GM18502 (cell line): ENCODE measurements around the gene GTF2A2.
"Not testable (repeated sequence)": the region's sequence is repeated elsewhere in the genome, so short reads cannot be mapped to it uniquely, and the experiment has no call there.

Source experiments
- ATAC-seq: cut with Tn5 transposase; IDR thresholded peaks from one replicate; pipeline ENCODE4 v1.9.1; 2021; ENCODE audit warnings: mild to moderate bottlenecking; ENCODE audit not compliant: unreplicated experiment, poor library complexity

Gene GTF2A2

DNA sequence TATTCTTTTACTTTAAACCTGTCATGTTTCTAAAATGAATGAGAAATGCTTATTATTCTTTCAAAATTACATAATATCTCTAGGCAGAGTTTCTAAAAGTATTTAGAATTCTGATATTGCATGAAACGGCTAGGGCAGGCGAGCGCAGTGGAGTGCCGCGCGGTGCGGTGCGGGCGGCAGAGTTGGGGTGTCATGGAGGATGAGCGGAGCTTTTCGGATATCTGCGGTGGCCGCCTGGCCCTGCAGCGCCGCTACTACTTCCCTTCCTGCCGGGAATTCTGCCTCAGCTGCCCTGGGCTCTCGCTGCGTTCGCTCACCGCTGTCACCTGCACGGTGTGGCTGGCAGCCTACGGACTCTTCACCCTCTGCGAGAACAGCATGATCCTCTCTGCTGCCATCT lies 19.2 kb upstream of the GTF2A2 start:
- ATAC-seq = no peak

DNA sequence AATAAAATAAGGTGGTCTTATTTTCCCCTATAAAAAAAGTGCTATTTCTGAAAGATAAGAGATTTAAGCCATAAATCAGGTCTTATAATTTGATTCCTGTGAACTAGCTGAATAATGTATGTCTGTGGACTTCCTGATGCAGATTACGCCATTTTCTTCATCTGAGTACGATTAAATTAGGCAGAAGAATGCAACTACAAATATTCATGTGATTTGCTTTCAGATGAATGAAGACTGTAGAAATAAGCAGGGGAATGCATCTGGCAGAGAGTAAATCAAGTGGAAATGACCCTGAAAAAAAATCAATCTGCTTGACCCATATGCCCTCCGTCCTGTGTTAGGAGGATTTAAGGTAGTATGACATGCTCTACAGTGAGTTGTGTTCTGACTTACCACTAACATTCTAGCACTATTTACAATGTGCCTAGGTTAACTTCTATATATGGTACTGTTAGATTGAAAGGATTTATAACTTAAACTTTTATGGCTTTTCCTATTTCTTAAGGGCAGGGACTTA lies 17.1 kb upstream of the GTF2A2 start:
- no peak for ATAC-seq

GRCh38 chr15:59668556-59668955 lies 11.2 kb upstream of the GTF2A2 start:
- ATAC-seq = no peak

DNA sequence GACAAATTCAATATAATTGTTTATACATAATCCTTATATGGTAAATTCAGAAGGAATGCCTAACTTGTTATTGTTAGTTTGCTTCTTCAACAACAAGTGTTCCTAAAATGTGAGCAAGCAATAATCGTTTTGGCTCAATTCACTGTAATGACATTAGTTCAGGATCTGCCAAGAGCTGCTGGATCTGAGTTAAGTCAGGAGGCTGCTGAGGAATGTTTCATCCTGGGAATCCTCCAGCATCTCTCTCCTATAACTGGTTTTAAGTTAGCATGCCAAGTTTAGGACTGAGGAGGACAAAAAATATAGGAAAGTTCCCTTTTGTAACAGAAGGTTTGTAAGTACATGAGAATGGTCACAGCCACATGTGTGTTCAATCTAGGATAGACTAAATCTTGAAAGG lies 4.9 kb upstream of the GTF2A2 start:
- no peak for ATAC-seq

- ATAC-seq = no peak
Observed at GRCh38 chr15:59659366-59659765, 2.1 kb upstream of the GTF2A2 start.

DNA sequence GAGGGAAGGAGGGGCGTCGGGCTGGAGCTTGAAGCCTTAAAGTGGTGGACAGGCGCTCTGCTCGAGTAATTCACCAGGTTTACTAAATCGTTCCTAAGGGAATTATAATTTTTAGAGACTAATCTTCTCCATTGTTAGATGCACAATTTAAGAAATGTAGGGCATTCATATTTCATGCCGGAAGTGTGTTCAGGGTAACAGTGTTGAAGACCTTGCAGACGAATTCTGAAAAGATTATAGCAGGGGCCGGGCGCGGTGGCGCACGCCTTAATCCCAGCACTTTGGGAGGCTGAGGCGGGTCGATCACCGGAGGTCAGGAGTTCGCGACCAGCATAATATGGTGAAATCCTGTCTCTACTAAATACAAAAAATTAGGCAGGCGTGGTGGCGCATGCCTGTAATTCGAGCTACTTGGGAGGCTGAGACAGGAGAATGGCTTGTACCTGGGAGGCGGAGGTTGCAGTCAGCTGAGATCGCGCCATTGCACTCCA lies 365 bp upstream of the GTF2A2 start:
- ATAC-seq = no peak

GRCh38 chr15:59654046-59654445 lies 3.3 kb downstream of the GTF2A2 start:
- ATAC-seq = no peak

DNA sequence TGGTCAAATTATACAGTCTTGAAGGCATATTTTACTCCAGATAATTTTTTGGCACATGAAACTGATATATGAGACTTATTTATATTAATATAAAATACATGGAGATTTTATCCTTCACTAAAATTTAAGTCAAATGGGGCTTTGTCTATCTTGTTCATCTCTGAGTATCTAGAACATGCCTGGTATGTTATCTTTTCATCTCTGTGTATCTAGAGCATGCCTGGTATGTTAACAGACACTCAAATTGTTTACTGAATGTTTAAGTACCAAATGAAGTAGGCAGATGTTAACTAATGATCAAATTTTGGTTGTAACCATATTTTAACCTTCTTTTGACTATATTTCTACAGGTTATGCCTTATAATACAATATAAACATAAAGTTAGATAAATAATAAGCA lies 7.7 kb downstream of the GTF2A2 start:
- no peak for ATAC-seq

DNA sequence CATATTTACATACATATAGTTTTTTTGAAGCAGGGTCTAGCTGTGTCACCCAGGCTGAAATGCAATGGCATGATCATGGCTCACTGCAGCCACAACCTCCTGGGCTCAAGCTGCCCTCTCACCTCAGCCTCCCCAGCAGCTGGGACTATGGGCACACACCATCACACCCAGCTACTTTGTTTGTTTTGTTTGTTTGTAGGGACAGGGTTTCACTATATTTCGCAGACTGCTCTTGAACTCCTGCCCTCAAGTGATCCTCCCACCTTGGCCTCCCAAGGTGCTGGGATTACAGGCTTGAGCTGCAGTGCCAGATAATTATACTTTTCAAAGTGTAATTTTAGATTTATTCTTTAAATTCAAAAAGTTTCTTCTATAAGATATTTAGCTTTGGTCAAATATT lies 10.2 kb downstream of the GTF2A2 start:
- no peak for ATAC-seq

- no peak for ATAC-seq
Observed at GRCh38 chr15:59646277-59646676, 11.0 kb downstream of the GTF2A2 start.

DNA sequence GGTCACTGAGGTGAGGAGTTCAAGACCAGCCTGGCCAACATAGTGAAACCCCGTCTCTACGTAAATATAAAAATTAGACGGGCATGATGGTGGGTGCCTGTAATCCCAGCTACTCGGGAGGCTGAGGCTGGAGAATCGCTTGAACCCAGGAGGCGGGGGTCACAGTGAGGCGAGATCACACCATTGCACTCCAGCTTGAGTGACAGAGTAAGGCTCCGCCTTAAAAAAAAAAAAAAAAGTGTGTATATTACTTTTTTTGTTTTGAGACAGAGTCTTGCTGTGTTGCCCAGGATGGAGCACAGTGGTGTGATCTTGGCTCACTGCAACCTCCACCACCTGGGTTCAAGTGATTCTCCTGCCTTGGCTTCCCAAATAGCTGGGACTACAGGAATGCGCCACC lies 11.5 kb downstream of the GTF2A2 start:
- ATAC-seq = not testable (repeated sequence)

GRCh38 chr15:59644756-59645155 lies 12.6 kb downstream of the GTF2A2 start:
- no peak for ATAC-seq

- no peak for ATAC-seq
Observed at GRCh38 chr15:59642351-59642750, 15.0 kb downstream of the GTF2A2 start.

DNA sequence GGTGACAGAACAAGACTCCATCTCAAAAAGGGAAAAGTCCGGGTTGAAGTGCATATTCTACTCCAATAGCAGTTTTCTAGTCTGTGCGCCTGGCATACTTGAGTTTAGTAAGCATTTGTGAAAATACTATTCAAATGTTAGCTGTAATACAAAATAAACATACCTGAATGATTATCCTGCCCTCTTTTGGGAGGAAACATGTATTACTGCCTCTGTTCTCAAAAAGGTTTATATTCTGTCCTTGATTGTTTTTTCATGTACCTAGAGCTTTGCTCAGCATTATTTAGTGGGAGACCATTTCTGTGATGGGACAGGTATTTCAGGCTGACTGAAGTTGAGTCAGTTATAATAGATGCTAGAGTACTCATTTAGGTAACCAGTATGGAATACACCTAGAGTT lies 19.8 kb downstream of the GTF2A2 start:
- not testable (repeated sequence) for ATAC-seq

DNA sequence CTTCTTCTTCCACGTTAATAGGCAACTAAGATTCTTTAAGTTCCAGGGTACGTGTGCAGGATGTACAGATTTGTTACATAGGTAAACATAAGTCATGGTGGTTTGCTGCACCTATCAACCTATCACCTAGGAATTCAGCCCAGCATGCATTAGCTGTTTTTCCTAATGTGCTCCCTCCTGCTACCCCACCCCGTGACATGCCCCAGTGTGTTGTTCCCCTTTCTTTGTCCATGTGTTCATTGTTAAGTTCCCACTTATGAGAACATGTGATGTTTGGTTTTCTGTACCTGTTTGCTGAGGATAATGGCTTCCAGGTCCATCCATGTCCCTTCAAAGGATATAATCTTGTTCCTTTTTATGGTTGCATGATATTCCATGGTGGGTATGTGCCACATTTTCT lies 21.1 kb downstream of the GTF2A2 start:
- no peak for ATAC-seq

DNA sequence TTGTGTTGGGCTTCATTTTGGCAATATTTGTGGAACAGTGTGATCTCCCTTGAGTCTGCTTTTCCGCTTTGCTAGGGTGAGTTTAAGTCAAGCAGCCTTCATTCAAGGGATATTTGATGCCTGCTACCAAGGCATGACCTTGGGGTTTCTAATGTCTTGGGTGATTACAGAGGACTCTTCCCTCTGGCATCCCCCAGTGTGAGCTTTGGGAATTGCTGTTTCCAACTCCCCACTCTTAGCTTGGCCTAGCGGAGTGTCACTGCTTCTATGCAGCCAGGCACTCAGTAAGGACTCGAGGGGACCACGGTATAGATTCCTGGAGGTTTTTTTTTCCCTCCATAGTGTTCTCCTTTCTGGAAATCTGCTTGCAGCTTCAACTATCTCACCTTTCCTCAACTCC lies 24.6 kb downstream of the GTF2A2 start:
- ATAC-seq = no peak

GRCh38 chr15:59622289-59622688 lies 35.0 kb downstream of the GTF2A2 start:
- ATAC-seq = peak; percentile 78

DNA sequence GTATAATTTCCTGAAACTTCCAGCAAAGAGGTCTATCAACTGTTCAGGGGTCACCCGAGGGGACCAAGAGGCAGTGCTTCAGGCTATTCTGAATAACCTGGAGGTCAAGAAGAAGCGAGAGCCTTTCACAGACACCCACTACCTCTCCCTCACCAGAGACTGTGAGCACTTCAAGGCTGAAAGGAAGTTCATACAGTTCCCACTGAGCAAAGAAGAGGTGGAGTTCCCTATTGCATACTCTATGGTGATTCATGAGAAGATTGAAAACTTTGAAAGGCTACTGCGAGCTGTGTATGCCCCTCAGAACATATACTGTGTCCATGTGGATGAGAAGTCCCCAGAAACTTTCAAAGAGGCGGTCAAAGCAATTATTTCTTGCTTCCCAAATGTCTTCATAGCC lies 38.9 kb downstream of the GTF2A2 start:
- ATAC-seq = no peak

DNA sequence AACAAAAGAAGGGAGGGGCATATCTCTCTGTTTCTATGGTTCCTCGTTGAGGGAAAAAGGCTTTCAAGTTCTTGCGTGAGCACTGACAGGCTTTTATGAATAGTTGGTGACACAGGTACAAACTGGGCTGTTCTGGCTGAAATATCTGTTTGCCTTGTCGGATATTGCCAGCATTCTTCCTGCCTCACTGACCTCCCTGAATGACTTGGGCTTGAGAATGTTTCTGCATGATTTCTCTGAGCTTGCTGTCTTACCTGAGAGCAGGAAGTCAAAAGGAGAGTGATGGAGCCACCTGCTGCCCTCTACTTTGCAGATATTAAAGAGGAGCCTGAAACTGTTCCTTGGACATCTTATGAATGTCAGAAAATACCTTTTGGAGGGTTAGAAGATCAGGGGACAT lies 40.9 kb downstream of the GTF2A2 start:
- ATAC-seq = no peak

DNA sequence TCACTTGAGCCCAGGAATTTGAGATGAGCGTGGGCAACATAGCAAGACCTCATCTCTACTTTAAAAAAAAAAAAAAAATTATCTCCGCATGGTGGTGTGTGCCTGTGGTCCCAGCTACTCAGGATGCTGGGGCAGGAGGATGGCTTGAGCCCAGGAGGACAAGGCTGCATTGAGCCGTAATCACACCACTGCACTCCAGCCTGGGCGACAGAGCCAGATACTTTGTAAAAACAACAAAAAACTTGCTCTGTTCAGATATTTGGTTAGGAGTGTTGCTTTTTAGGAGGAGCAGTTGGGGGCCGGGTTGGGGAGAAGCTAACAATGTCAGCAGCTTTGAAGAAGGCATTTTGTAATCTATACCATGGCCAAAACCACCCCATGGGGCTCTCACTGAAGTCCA lies 41.7 kb downstream of the GTF2A2 start:
- ATAC-seq = no peak

GRCh38 chr15:59614153-59614552 lies 43.2 kb downstream of the GTF2A2 start:
- no peak for ATAC-seq

DNA sequence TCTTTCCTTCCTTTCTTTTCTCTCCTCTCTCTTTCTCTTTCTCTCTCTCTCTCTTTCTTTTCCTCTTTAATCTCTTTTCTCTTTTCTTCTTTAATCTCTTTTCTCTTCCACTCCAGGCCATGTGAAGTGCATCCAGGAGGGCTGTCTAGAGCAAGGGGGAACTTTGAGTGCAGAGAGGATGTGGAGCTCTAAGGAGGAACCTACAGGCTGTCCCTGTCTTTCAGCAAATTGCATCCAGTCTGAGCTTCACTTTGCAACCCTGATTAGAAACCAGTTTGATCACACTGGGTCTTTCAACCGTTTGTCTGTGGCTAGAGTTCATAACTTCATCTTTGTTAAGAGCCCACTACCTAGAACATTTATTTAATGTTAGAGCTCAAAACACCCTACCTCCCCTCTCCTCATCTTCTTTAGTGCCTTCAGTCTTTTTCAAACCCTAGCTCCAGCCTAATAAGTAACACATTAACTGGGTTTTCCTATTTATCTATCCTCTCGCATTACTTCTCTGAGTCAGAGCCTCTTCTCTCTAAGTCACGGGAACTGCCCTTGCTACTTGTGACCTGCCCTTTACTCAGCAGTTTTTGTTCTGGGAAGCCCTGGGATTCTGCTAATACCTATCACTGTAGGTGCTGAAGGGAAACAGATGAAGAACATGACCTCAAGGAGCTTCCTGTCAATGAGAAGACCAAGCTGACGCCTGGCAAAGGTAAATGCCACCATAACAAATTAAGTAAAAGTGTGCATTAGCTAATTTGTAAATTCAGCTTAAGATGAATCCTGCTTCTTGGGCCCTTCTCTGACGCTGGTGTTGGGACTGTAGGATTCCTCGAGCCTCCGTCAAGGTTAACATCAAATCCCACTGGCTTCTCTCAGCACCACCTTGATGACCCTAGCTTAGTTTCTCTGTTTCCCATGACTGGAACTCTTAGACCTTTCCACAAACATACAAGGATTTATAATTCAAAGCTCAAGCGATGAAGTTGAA lies 45.7 kb downstream of the GTF2A2 start, which contains the start of gene GCNT3:
TSS of gene GCNT3 (plus strand) at position 508 of the 985 bp plus-strand sequence. CDS start 6,456 bp downstream, outside the sequence.
- ATAC-seq = no peak
